Right lobe of liver (tissue), 4 donors: ENCODE measurements around the gene CD300C.

Source experiments
- CTCF ChIP-seq, 4 donors: fragments of 200-600 bp in 3 of 4; fragments of 450-650 bp in 1 of 4; IDR thresholded peaks; one replicate each; pipeline versions ENCODE4 v1.5.1 to v1.8.0; 2016 to 2022; ENCODE audit warnings: antibody characterized with exemption in 4 of 4, mild to moderate bottlenecking in 2 of 4
- POLR2A ChIP-seq: fragments of 450-650 bp; IDR thresholded peaks from one replicate; pipeline ENCODE4 v1.6.1; 2017; ENCODE audit warnings: antibody characterized with exemption, mild to moderate bottlenecking
- donor health status: DM: no; HTN: no; CAD: no.
- donor health status: DM: no; HTN: no; CAD: no.
- donor health status: DM: no; HTN: yes; CAD: no.

GRCh38 chr17:74549343-74549742, 3.4 kb upstream of the CD300C start:
- TF ChIP-seq CTCF (IDR thresholded peaks at IDR 0.05) (no peak), POLR2A (no peak)
